PC-3 (cell line): Measurements from ENCODE around the gene HLCS.

Experiments
- EZH2 ChIP-seq: fragments of 300-600 bp; sonication (generic); IDR thresholded peaks from one replicate; pipeline ENCODE4 v1.6.1; 2017; ENCODE audit warnings: antibody characterized with exemption, mild to moderate bottlenecking, low read length; ENCODE audit not compliant: unreplicated experiment
- TF ChIP-seq, protein P1 (sequence below): fragments of 300-600 bp; sonication (generic); conservative IDR thresholded peaks from 2 replicates; pipeline ENCODE4 v1.5.1; 2017; ENCODE audit warnings: antibody characterized with exemption, low read depth, mild to moderate bottlenecking, low read length

DNA sequence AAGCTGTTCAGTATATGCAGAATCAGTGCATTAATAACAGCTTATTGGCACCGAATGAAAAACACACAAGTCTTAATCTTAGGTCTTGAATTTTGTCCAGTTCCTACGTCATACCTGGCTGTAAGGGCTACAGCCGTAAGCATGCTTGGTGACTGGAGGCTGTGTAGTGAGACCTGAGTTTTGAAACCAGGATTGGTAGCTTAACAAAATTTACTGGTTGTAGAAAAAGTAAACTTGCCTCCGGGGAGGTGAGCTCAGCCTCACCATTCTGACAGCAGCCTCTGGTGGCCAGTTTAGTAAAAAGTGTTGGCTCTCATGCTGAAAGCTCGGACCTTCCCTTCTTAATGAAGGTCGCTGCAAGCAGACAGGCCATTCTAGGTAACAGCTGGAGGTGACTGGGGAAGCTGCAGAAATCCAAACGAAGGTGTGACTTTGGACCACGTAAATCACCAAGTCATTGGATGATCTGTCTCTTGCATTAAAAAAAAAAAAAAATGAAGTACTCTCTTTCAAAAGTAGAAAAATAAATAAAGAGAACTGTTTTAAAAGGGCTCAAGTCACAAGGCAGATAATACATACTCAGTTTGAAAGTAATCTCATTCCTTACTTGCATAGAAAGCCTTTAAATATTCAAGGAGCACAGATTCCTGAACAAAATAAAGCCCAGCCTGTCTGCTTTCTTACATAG lies 48.9 kb downstream of the HLCS start:
- TF ChIP-seq, protein P1, sequence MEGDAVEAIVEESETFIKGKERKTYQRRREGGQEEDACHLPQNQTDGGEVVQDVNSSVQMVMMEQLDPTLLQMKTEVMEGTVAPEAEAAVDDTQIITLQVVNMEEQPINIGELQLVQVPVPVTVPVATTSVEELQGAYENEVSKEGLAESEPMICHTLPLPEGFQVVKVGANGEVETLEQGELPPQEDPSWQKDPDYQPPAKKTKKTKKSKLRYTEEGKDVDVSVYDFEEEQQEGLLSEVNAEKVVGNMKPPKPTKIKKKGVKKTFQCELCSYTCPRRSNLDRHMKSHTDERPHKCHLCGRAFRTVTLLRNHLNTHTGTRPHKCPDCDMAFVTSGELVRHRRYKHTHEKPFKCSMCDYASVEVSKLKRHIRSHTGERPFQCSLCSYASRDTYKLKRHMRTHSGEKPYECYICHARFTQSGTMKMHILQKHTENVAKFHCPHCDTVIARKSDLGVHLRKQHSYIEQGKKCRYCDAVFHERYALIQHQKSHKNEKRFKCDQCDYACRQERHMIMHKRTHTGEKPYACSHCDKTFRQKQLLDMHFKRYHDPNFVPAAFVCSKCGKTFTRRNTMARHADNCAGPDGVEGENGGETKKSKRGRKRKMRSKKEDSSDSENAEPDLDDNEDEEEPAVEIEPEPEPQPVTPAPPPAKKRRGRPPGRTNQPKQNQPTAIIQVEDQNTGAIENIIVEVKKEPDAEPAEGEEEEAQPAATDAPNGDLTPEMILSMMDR: peak; percentile 90
- no peak for TF ChIP-seq EZH2
